Activated CD4-positive, alpha-beta T cell treated with anti-CD3 and anti-CD28 coated beads, Interleukin-2, amount 50 U/mL, for 1 hour (primary cell): ENCODE measurements around the gene MROH8.
A peak's percentile ranks its signal among the peaks of the same experiment; 100 is the strongest.

ENCODE experiments used
- DNase-seq: peaks from one replicate; pipeline ENCODE4 v3.0.0-alpha.2; 2020

MROH8 gene

GRCh38 chr20:37178839-37179682 lies at the start of gene MROH8, which contains the start of gene RPN2:
TSS of gene MROH8 (minus strand) at chr20:37179548.
TSS of gene RPN2 (plus strand) at chr20:37179330. CDS start at chr20:37179357, 27 bp downstream.
- DNase-seq, result peak; percentile 91

- no peak for DNase-seq
These were observed 49.3 kb upstream of the MROH8 start for GRCh38 chr20:37228656-37229055.

DNA sequence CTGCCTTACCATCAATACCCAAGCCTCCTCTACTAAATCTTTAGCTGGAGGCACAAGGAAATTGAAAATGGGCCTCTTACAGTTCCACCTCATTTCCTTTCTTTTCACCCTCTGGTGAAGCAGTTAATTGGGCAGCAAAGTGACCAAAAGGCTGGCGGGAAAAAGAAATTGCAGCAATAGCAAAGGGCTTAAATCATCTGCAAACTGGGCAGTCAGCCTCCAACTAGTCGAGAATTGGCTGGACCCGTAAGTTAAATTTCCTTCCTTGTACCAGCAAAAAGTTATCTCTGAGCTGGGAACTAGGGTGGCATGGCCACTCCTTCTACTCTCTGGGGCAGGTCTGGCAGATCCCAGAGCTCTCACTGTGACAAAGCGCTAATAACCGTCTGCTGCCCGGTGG lies 48.7 kb upstream of the MROH8 start:
- DNase-seq, result no peak

DNA sequence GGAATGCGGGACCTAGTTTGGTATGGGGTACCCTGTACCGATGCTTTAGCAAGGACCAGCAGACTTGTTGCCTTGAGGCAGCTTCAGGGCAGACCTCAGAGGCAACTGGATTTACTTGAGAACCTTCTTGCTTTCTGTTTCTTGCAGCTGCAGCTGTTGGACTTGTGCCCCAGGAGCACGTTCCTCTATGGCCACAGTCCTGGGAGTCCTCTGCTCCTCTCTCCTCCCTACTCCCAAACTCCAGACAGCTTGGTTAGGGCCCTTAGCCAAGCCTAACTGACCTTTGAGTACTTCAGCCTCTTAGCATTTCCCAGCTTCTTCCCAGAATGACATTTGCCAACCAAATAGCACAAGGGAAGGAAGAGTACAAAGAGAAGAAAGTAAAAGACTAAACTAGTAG lies 47.5 kb upstream of the MROH8 start:
- DNase-seq, result no peak

GRCh38 chr20:37225146-37225545 lies 45.8 kb upstream of the MROH8 start:
- no peak for DNase-seq

DNA sequence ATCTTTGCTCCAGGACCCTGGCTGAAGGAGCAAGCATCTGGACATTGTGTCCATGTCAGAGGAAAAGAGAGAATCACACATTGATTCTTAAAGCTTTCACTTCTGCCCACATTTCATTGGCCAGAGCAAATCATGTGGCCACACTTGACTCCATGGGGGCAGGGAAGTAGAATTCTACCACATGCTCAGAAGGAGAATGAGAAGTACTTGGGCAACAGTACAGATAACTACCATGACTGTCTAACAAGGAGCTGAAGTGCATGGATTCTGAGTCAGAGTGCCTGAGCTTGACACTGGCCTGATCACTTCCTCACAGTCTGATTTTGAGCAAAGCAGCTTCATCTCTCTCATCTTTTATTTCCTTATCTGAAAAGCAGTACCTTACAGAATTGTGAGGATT lies 43.7 kb upstream of the MROH8 start:
- no peak for DNase-seq

DNA sequence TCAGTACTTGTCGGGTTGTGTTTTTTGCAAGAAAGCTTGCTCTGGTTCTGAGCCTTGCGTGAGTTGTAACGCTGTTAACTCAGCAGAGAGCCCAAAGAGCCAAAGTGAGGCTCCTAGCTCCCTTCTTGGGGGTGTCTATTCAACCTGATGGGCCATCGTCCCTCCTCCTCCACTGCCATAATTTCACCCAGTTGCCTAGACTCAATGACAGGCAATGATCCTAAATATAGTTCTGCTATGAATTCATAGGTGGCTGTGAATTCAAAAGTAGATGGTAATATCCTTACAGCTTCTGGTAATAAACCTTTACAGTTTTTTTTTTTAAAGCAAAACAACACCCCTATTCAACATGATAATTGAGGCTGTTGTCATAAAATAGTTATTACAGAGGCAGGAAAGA lies 42.7 kb upstream of the MROH8 start:
- no peak for DNase-seq

- DNase-seq, result no peak
These were observed 41.4 kb upstream of the MROH8 start for GRCh38 chr20:37220731-37221130.

- DNase-seq, result no peak
These were observed 40.7 kb upstream of the MROH8 start for GRCh38 chr20:37219751-37220668.

DNA sequence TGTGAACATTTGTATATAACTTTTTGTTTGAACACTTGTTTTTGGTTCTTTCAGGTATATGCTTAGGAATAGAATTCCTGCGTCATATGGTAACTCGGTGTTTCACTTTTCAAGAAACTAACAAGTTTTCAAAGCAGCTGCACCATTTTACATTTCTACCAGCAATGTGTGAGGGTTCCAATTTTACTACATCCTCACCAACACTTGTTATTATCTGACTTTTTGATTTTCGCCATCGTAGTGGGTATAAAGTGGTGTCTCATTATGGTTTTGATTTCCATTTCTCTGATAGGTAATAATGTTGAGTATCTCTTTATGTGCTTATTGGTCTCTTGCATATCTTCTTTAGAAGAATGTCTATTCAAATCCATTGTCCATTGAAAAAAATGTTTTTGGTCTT lies 39.6 kb upstream of the MROH8 start:
- DNase-seq, result no peak

- DNase-seq, result no peak
These were observed 39.1 kb upstream of the MROH8 start for GRCh38 chr20:37218441-37218840.

DNA sequence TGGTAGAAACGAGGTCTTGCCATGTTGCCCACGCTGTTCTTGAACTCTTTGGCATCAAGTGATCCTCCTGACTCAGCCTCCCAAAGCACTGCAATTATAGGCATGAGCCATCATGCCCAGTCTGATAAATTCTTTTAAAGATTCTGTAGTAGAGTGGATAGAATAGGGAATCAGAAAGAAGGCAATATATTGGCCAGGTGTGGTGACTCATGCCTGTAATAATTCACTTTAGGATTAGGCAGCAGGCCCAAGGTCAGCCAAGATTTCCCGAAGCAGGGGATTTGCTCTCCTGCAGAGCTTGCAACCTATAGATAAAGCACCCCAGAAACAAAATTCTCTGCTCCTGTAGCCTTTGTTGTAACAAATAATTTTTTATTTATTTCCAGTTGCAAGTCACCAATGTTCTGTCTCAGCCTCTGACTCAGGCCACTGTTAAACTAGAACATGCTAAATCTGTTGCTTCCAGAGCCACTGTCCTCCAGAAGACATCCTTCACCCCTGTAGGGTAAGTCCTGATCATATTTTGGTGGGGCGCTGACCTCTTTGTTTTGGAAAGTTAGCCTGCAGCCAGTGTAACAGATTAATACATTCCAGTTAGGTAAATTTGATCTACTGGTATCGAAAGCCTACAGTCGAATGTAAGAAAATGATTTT lies 30.4 kb upstream of the MROH8 start:
- DNase-seq, result no peak

- no peak for DNase-seq
These were observed 29.8 kb upstream of the MROH8 start for GRCh38 chr20:37209193-37209592.

DNA sequence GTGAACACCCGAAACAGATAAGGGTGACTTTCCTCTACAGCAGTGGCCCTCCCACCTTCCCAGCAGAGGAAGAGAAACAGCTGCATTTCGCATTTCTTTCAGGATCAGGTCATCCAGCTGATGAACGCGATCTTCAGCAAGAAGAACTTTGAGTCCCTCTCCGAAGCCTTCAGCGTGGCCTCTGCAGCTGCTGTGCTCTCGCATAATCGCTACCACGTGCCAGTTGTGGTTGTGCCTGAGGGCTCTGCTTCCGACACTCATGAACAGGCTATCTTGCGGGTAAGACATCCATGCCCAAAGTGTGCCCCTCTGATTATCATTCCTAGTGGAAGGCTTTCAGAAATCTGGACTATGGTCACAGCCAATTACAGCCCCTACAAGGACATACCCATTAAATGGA lies 27.8 kb upstream of the MROH8 start:
- DNase-seq, result no peak

DNA sequence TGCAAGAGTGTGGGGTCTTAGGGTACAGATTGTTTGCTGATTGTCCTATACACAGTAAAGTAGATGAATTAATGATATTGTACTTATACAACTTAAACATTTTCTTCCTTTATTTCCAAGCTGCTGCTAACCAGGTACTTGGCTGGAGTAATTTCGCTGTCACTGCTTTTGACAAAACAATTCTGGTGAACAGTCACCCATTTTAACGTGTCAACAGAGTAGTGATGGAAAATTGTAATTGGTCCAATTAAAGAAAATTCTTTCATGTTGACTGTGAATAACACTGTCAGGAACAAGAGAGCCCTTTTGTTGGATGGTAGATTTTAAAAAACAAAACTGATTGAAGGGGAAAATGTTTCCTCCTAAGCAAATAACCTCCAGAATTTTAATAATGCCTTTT lies 26.4 kb upstream of the MROH8 start:
- DNase-seq, result no peak

GRCh38 chr20:37205130-37205529 lies 25.8 kb upstream of the MROH8 start:
- DNase-seq, result no peak

GRCh38 chr20:37204056-37204455 lies 24.7 kb upstream of the MROH8 start:
- DNase-seq, result no peak

GRCh38 chr20:37202267-37202943 lies 23.1 kb upstream of the MROH8 start:
- peak; percentile 12 for DNase-seq

GRCh38 chr20:37201827-37202162 lies 22.4 kb upstream of the MROH8 start:
- no peak for DNase-seq

- no peak for DNase-seq
These were observed 21.8 kb upstream of the MROH8 start for GRCh38 chr20:37200926-37201826.

- no peak for DNase-seq
These were observed 21.0 kb upstream of the MROH8 start for GRCh38 chr20:37200376-37200775.
